ENCODE results near the gene ENPEP.

The ENPEP gene

DNA sequence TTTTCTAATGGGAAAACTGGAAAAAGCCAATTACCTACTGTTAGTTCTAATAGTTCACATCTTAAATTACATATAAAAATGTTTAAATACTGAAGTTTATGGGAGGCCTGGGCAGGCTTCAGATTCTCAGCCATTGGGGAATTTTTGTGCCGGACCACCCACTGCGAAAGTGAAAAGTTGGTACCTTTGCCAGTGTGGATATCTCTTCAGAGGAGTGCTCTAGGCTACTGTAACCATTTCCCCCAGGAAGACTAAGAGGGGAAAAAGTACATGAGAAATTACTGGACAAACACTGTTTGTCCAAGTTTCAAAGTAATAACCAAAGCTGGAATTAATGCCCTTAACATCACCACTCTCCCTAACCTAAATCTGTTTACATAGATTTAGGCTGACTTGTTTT, 126.1 kb downstream of the ENPEP start:
- no peak for DNase-seq (ENCODE audit: low spot score)

DNA sequence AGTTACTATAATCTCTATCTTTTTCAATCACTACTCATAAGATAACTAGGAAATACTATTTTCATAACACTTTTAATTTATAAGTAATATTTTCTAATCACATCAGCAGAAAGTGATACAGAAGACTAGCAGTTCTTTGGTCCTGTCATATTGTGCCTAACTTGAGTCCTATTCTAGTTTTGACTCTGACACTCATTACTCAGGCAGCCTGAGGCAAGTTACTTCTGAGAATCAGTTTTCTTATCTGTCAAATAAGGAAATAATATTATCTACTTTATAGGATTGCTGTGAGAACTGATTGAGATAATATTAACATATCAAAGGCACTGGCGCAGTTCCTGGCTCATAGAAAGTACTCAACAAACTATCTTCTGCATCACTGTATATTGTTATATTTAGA, 129.1 kb downstream of the ENPEP start:
- no peak for DNase-seq (ENCODE audit: low spot score)

DNA sequence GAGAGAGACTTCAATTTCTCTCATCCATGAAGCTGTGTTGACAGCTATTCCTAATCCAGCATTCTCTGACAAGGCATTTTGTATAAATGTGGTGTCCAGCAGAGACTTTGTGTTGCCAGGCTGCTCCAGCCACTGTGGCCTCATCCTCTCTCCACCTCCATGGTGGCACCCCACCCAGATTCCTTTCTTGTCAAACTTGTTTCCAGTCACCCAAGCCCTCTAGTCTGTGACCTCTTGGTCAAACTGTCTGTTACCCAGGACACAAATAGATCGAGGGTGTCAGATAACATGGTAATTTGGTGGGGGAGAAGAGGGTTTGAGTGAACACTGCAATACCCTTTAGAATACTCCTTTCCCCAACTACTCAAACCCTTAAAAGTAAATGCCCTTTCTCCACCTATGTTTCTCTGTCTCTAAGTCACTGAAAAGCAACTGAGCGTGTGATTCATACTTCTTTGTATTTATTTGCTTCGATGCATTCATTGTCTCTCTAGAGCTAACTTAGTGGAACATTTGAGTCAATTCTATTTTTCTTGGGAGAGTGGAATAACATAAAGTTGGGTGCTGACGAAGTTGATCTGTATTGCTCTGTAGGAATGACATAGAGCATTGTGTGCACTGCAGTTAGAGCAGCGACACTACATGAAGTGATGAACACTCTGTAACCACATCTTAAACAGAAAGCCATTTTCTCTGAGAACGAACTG, 133.2 kb downstream of the ENPEP start:
- no peak for DNase-seq (ENCODE audit: low spot score)

DNA sequence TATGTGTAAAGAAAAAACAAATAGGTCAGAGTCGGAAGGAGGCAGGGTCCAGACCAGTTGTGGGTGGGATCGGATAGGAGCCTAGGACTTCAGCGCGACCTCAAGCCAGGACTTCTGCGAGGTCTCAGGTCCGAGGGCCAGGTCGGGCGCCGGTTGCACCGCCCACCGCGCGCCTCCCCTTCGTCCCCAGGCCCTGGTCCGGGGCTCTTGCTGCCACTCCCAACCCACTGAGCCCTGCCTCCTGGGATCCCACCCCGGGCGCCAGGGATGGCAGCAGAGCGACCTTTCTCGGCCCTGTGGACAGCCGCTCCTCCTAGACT, 134.6 kb downstream of the ENPEP start:
- no peak for DNase-seq (ENCODE audit: low spot score)

DNA sequence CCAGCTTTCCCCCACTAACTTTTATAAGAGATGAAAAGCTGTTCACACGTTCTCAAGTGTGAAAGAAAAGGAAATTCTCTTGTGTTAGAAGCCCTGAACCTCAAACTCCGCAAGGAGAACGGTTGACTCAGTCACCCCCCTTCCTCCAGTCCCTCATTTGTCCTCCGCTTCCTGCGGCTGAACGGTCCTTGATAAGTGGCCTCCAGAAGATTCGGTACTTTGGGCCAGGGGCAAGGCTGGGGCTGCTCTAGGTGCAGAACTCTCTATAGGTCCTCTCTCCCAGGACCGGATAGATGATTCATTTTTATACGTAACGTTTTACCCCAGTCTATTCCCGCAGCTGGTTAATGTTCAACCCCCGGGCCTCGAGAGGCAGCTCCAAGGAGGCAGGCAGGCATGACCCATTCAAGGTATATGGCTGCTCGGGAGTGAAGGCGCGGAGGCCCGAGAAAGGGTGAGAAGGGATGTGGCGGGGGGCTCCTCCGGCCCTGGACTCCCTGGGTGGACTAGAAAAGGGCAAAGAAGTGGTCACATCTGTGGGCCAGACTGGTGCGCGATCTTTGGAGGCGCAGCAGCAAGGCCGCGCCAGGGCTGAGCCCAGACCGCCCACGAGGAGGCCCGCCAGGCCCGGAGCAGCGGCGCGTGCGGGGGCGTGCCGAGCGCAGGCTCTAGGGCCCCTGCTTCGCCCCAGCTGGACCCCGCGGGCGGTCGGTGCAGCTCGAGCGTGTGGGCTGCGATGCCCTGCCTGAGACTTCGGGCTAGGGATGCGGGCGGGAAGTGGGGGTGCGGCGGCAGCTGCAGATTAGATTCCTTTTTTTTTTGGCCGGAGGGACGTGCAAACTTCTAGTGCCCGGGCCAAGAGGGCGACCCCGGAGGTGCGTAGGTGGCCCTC, 135.2 kb downstream of the ENPEP start:
- DNase-seq (ENCODE audit: low spot score) = peak; percentile 51

DNA sequence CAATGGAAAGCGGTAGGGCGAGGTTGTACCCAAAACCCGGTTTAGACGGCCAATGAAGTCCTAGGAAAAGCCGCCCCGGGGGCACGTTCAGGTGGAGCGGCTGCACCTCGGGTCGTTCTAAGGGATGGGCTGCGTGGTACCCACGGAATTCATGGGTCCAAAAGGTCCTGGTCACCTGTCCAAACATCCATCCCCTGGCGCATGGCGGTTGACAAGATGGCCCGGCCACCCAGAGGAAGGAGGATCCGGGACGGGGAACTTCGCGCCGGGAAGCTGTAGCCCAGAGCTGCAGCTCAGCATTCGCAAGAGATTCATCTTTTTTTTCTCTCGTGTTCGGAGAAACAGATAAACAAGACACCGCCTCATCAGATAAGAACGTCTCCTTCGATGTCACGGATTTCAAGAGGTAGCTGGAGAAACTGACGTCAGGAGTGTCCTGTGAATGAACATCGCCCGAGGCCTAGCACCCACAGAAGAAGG, 136.1 kb downstream of the ENPEP start:
- no peak for DNase-seq (ENCODE audit: low spot score)

DNA sequence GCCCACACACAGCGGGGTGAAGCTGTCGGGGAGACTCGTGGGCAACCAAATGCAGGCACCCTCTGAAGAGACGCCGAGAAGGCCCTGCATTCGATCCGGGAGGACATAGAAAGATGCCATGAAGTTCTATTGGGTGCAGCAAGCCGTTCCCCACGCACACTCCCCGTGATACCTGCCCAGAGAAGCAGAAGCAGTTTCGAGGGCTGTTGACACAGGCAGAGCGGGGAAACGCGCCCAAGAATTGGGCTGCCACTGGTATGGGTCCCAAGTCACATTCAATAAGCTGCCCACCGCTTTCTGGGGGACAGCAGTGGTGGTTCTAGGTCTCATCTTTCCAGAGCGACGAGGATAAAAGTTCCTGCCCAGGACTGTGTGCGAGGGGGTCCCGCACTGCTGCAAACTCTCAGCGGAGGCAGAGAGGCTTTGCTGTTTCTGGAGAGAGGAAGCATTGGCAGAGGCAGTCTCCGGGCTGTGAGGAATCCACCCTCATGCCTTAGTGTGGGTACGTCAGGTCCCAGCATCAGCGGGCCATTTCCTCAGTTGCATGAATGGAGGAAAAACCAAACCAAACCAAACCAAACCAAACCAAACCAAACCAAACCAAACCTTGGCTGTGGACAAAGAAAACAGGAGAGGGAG, 136.8 kb downstream of the ENPEP start:
- no peak for DNase-seq (ENCODE audit: low spot score)

DNA sequence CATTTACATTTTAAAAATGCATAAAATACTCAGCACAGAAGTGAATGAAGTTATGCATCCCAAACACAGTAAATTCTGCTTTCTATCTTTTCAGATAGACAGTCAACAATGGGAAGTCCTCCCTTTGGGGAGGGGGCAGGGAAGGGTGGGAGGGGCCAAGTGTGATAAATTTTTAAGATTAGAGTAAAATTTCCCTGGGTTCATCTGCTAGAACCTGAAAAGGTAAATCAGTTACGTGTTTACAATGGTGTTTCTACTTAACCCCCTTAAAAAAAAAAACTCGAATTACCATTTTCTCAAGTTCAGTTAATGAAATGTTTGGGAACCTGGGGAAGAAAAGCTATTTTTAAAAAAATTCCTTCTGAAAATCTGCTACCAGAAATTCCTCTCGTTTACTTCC, 137.8 kb downstream of the ENPEP start:
- DNase-seq (ENCODE audit: low spot score) = no peak

DNA sequence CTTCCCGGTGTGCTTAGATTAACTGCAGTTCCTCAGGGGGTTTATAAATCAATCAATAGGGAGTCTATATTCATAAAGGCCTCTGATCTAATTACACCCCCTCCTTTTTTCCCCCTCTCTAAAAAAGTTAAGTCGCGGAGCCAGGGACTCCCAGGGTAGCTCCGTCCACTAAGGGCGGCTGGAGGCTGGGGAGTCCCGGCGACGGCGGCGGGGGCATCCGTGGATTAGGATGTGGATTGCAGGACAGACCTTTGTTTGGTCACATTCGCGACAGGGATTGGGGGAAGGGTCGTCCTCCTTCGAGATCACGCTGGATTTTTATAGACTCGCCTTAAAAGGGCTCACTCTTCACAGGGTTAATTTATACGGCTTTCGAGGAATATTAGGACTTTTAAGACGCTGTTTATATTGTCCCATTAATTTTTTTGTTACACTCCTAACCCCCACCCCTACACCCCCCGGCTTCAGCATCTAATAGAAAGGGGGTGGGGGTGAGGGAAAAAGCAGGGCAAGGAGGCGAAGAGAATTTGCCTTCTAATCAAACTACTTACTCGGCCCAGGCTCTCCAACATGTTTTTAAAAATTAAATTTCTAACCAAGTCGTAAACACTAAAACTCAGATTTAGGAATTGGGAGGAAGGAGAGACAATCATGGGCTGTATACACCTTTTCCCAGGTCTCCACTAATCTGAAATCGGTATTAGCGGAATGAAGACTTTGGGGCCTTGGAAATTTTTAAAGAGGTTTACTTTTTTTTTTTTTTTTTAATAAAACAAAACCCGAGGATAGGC, 138.4 kb downstream of the ENPEP start:
- no peak for DNase-seq (ENCODE audit: low spot score)

Measured in GM03348 (cell line).